Adrenal gland (tissue), 12 donors: Measurements from ENCODE around the gene ITGA11. TPM values are rescaled to one million over a fixed set of nuclear protein-coding genes. Genes with fewer than 3 reads are reported as not detected.

ENCODE experiments used
- DNase-seq, 7 donors: peaks; one replicate each; pipeline ENCODE4 v3.0.0-alpha.2; 2019 to 2020
- H3K27ac ChIP-seq, 5 donors: fragments of 200-600 bp; sonication (generic) in 4 of 5; 1 replicate in 3 of 5; 2 replicates in 2 of 5; pipeline versions ENCODE4 v1.5.1 to v1.8.0; 2016 to 2020; ENCODE audit warnings: mild to moderate bottlenecking in 1 of 5
- H3K27me3 ChIP-seq: fragments of 200-600 bp; 2 replicates; pipeline ENCODE4 v1.8.0; 2021
- H3K36me3 ChIP-seq, 2 donors: fragments of 200-600 bp; replicated peaks in 1 of 2; 1 replicate in 1 of 2; 2 replicates in 1 of 2; pipeline versions ENCODE4 v1.5.1 to v1.8.0; 2018 to 2022
- H3K4me1 ChIP-seq, 2 donors: fragments of 200-600 bp; replicated peaks in 1 of 2; 1 replicate in 1 of 2; 2 replicates in 1 of 2; pipeline versions ENCODE4 v1.5.1 to v1.8.0; 2018 to 2021
- H3K4me3 ChIP-seq, 4 donors: fragments of 200-600 bp; sonication (generic) in 3 of 4; one replicate each; pipeline ENCODE4 v1.5.1; 2016 to 2018
- H3K9me3 ChIP-seq, 3 donors: fragments of 200-600 bp; sonication (generic) in 1 of 3; replicated peaks in 1 of 3; 1 replicate in 2 of 3; 2 replicates in 1 of 3; pipeline versions ENCODE4 v1.5.1 to v1.8.0; 2016 to 2021
- POLR2A ChIP-seq, 2 donors: fragments of 450-650 bp; IDR thresholded peaks; one replicate each; pipeline ENCODE4 v1.6.1; 2017; ENCODE audit warnings: antibody characterized with exemption in 2 of 2, mild to moderate bottlenecking in 2 of 2, moderate library complexity in 1 of 2
- WGBS, 4 donors: extraction: QIAGEN DNeasy Blood & Tissue Kit in 2 of 4; methylation state at CpG; one replicate each; pipeline versions ENCODE4 v1.1.5 to v1.1.7; 2013 to 2017; 5-methylcytosine and 5-hydroxymethylcytosine counted together
- intact Hi-C, 2 donors: fragments of 100-400 bp; cut with DNase I; formaldehyde crosslinking; loops; one replicate each; pipeline versions ENCODE4 v1.14.1 to v1.15.0; 2022 to 2023
- polyA plus RNA-seq, 3 donors: library from polyadenylated mRNA; stranded (reverse); fragments of 200-250 nt in 2 of 3; fragments of 350-450 nt in 1 of 3; fragmentation: Illumina TruSeq in 1 of 3; extraction: RNeasy Lipid Tissue Mini Kit (QIAGEN cat#74804) in 1 of 3; gene quantifications; one replicate each; pipeline ENCODE4 v1.2.3, GENCODE V29; 2013 to 2014
- total RNA-seq, 9 donors: library from RNA; depleted of rRNA in 4 of 9; stranded (reverse); fragments of >200 nt in 4 of 9; fragments of 120-200 nt in 1 of 9; fragmentation: NEBNext Ultra II Directional in 1 of 9; extraction: Animal tissue kit (Norgen Biotek cat#: 25700) in 1 of 9; gene quantifications; one replicate each; pipeline versions ENCODE4 v1.1.0 to v1.2.4, GENCODE V29; 2013 to 2023
- TF ChIP-seq, protein P1 (sequence below), 6 experiments: fragments of 450-650 bp in 4 of 6; fragments of 200-600 bp in 2 of 6; sonication (generic) in 1 of 6; IDR thresholded peaks; 1 replicate in 5 of 6; 2 replicates in 1 of 6; pipeline versions ENCODE4 v1.5.1 to v1.8.0; 2016 to 2021; ENCODE audit warnings: antibody characterized with exemption in 6 of 6, mild to moderate bottlenecking in 2 of 6, moderate library complexity in 1 of 6
- donor health status: healthy with polysubstance abuse.
- donor health status: Bipolar disorder and iron deficiency.
- donor health status: DM: yes; HTN: yes; CAD: no.
- donor health status: DM: no; HTN: no; CAD: no.
- donor health status: DM: no; HTN: no; CAD: no.
- donor health status: DM: yes; HTN: yes; CAD: no.

Gene ITGA11
- total and polyA plus RNA-seq, 12 donors = 1.4 to 52.5 (median 7.5) TPM

DNA sequence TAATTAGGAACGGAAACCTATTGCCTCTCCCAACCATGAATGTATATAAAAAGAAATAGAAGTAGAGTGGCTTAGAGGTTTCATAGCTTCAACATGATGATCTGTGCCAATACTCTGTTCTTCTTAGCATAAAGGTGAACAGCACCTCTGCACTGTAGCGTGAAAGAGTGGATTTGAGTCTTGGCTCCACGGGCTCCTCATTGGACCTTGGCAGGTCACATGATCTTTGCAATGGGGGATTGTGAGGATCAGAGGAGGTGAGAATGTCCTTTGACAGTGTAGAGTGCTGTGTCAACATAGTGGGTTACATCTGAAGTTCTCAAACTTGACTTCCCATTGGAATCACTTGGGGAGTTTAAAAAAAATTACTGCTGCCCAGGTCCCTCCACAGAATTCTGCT is 103.0 kb downstream of the ITGA11 start:
- H3K9me3 ChIP-seq = no peaks in the 10 kb centered on the region
- DNase-seq = no peak
- intact Hi-C loops = loop anchor here in 1 of 2 donors (5.0 to 10.0 kb wide), 2 partner anchors 33 to 136 kb away; no protein-coding TSS in a partner anchor
- H3K36me3 ChIP-seq = no peaks in the 10 kb centered on the region
- 88 to 100% (median 95%) methylated on average over 3 of the region's 3 CpGs for WGBS, 4 donors
- no peak for TF ChIP-seq POLR2A (IDR thresholded peaks at IDR 0.05)
- TF ChIP-seq, protein P1, sequence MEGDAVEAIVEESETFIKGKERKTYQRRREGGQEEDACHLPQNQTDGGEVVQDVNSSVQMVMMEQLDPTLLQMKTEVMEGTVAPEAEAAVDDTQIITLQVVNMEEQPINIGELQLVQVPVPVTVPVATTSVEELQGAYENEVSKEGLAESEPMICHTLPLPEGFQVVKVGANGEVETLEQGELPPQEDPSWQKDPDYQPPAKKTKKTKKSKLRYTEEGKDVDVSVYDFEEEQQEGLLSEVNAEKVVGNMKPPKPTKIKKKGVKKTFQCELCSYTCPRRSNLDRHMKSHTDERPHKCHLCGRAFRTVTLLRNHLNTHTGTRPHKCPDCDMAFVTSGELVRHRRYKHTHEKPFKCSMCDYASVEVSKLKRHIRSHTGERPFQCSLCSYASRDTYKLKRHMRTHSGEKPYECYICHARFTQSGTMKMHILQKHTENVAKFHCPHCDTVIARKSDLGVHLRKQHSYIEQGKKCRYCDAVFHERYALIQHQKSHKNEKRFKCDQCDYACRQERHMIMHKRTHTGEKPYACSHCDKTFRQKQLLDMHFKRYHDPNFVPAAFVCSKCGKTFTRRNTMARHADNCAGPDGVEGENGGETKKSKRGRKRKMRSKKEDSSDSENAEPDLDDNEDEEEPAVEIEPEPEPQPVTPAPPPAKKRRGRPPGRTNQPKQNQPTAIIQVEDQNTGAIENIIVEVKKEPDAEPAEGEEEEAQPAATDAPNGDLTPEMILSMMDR (IDR thresholded peaks at IDR 0.05) = no peak
- no peak overlapping the region for H3K4me3 ChIP-seq
- no peak overlapping the region for H3K27ac ChIP-seq
- peaks cover 15 to 18% of the 10 kb centered on the region in 2 donors for H3K4me1 ChIP-seq
- no peaks in the 10 kb centered on the region for H3K27me3 ChIP-seq

DNA sequence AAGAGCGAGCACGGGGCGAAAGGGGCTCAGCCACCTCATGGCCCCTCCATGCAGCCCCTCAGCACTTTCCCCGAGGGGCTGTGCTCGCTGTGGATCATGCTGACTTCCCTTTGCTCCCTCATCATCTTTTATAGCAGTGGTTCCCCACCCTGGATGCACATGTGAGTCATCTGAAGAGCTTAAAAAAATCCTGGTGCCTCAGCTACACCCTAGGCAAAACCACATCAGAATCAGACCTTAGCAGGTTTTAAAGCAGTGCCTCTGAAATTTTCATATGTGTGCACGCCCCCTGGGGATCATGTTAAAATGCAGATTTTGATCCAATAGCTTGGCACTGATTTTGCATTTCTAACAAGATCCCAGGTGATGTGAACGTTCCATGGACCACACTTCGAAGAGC is 103.5 kb downstream of the ITGA11 start:
- 76 to 93% (median 84%) methylated on average over 8 of the region's 8 CpGs for WGBS, 4 donors

DNA sequence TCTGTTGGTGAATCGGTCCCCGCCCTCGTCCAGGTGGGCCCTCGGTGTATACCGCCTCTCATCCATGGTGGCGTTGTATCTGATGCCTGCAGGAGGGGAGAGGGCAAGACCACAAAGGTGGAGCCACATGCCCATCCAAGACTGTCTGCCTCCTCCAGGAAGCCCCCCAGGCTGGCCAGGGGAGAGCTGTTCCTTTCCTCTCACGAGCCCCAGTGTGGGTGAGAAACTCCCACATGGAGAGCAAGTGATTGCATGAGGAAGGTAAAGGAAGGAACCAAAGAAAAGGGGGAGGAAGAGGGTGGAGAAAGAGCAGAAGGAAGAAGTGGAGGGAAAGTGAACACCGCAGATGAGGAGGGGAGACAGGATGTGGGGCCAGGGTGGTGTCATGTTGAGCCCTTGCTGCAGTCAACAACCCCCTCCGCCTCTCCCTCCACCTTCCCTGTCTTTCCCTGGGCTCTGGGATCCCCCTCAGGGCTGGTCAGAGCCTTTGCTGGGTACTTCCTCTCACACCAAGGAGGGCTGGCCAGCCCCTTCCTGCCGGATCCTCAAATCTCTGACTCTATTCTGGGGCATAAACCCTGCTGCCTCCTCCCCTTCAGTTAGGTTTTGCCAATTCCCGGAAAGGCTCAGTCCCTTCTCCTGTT is 105.1 kb downstream of the ITGA11 start:
- intact Hi-C loops = loop anchor here in 1 of 2 donors (5.0 to 10.0 kb wide), 2 partner anchors 35 to 138 kb away; no protein-coding TSS in a partner anchor
- Histone ChIP-seq H3K36me3 (no peaks in the 10 kb centered on the region), H3K9me3 (no peaks in the 10 kb centered on the region), H3K4me3 (no peak overlapping the region), H3K4me1 (no peaks in the 10 kb centered on the region), H3K27ac (no peak overlapping the region), H3K27me3 (no peaks in the 10 kb centered on the region)
- DNase-seq = no peak
- WGBS, 4 donors = 65 to 84% (median 81%) methylated on average over 5 to 11 of the region's 11 CpGs
- no peak for TF ChIP-seq POLR2A (IDR thresholded peaks at IDR 0.05)
- TF ChIP-seq, protein P1 (IDR thresholded peaks at IDR 0.05) = no peak

More for the DNA sequence above, 103.5 kb downstream of the ITGA11 start:
- no peak overlapping the region for H3K27ac ChIP-seq
- H3K36me3 ChIP-seq = no peaks in the 10 kb centered on the region
- H3K4me3 ChIP-seq = no peak overlapping the region
- DNase-seq = no peak
- H3K9me3 ChIP-seq = no peaks in the 10 kb centered on the region
- H3K27me3 ChIP-seq = no peaks in the 10 kb centered on the region
- intact Hi-C loops = loop anchor here in 1 of 2 donors (5.0 to 10.0 kb wide), 2 partner anchors 34 to 136 kb away; no protein-coding TSS in a partner anchor
- H3K4me1 ChIP-seq = peaks cover 10 to 12% of the 10 kb centered on the region in 2 donors
- TF ChIP-seq, protein P1 (IDR thresholded peaks at IDR 0.05) = no peak
- no peak for TF ChIP-seq POLR2A (IDR thresholded peaks at IDR 0.05)

DNA sequence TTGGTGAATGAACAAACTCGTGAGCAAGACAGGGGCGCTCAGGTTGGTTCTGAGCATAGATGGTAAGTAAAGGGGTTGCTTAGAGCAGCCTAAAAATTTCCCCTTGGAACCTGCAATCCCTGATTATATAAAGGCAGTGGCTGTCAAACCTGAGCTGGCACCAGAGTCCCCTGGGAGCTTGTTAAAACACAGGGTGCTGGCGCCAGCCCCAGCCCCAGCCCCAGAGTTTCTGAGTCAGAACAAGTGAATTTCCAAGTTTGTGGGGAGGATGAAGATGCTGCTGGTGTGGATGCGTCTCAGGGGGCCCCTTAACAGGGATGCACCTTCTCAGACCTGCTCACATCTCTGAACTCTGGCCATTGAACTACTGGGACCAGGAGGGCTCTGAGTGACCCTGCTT is 106.2 kb downstream of the ITGA11 start:
- no peaks in the 10 kb centered on the region for H3K36me3 ChIP-seq
- intact Hi-C loops = loop anchor here in 1 of 2 donors (5.0 to 10.0 kb wide), 2 partner anchors 37 to 139 kb away; no protein-coding TSS in a partner anchor
- H3K27ac ChIP-seq = no peak overlapping the region
- 74 to 95% (median 84%) methylated on average over 4 of the region's 4 CpGs for WGBS, 4 donors
- no peak overlapping the region for H3K4me3 ChIP-seq
- no peaks in the 10 kb centered on the region for H3K27me3 ChIP-seq
- no peaks in the 10 kb centered on the region for H3K9me3 ChIP-seq
- H3K4me1 ChIP-seq = no peaks in the 10 kb centered on the region
- TF ChIP-seq POLR2A (IDR thresholded peaks at IDR 0.05) = no peak
- TF ChIP-seq, protein P1 (IDR thresholded peaks at IDR 0.05) = no peak
- DNase-seq = no peak
